Trophoblast cell (in vitro differentiated cells and primary cell): Measurements from ENCODE around the gene CHST5.
A peak's percentile ranks its signal among the peaks of the same experiment; 100 is the strongest.
"Not testable (repeated sequence)": the region's sequence is repeated elsewhere in the genome, so short reads cannot be mapped to it uniquely, and the experiment has no call there.

Experiments used
- DNase-seq, 2 donors: peaks; one replicate each; pipeline ENCODE4 v3.0.0-alpha.2; 2016
- H2AFZ ChIP-seq: 2 replicates; pipeline ENCODE4 v1.6.1; 2013; ENCODE audit warnings: low read length, moderate library complexity, mild to moderate bottlenecking; ENCODE audit not compliant: insufficient read depth, poor library complexity
- H2AK5ac ChIP-seq: 2 replicates; pipeline ENCODE4 v1.6.1; 2013; ENCODE audit warnings: mild to moderate bottlenecking, low read length
- H2BK120ac ChIP-seq: 2 replicates; pipeline ENCODE4 v1.6.1; 2013; ENCODE audit warnings: low read length, mild to moderate bottlenecking, moderate library complexity; ENCODE audit not compliant: insufficient read depth, poor library complexity
- H2BK12ac ChIP-seq: 2 replicates; pipeline ENCODE4 v1.6.1; 2013; ENCODE audit warnings: mild to moderate bottlenecking, low read length, moderate library complexity
- H2BK5ac ChIP-seq: 2 replicates; pipeline ENCODE4 v1.6.1; 2013; ENCODE audit warnings: low read length, low read depth, moderate library complexity, mild to moderate bottlenecking; ENCODE audit not compliant: poor library complexity
- H3K14ac ChIP-seq: 2 replicates; pipeline ENCODE4 v1.6.1; 2013; ENCODE audit warnings: mild to moderate bottlenecking, low read length
- H3K18ac ChIP-seq: 2 replicates; pipeline ENCODE4 v1.6.1; 2013; ENCODE audit warnings: mild to moderate bottlenecking, low read length
- H3K23ac ChIP-seq: 2 replicates; pipeline ENCODE4 v1.6.1; 2013; ENCODE audit warnings: low read length
- H3K27ac ChIP-seq: 2 replicates; pipeline ENCODE4 v1.5.1; 2013; ENCODE audit warnings: low read depth, mild to moderate bottlenecking, inconsistent platforms, low read length, moderate library complexity
- H3K27me3 ChIP-seq: 2 replicates; pipeline ENCODE4 v1.6.1; 2013; ENCODE audit warnings: inconsistent platforms, mild to moderate bottlenecking, low read length, moderate library complexity; ENCODE audit not compliant: insufficient read depth
- H3K36me3 ChIP-seq, 2 experiments: 1 replicate in 1 of 2; 2 replicates in 1 of 2; pipeline ENCODE4 v1.6.1; 2013; ENCODE audit warnings: low read length in 2 of 2, mild to moderate bottlenecking in 2 of 2, moderate library complexity in 1 of 2; ENCODE audit not compliant: insufficient read depth in 2 of 2, control insufficient read depth in 1 of 2
- H3K4ac ChIP-seq: 2 replicates; pipeline ENCODE4 v1.6.1; 2013; ENCODE audit warnings: low read depth, mild to moderate bottlenecking, low read length, moderate library complexity
- H3K4me1 ChIP-seq, 2 experiments: 1 replicate in 1 of 2; 2 replicates in 1 of 2; pipeline ENCODE4 v1.6.1; 2013; ENCODE audit warnings: low read length in 2 of 2, mild to moderate bottlenecking in 2 of 2, moderate library complexity in 1 of 2; ENCODE audit not compliant: insufficient read depth in 2 of 2, control insufficient read depth in 1 of 2
- H3K4me2 ChIP-seq: 2 replicates; pipeline ENCODE4 v1.6.1; 2013; ENCODE audit warnings: inconsistent platforms, mild to moderate bottlenecking, low read length, moderate library complexity
- H3K4me3 ChIP-seq: 2 replicates; pipeline ENCODE4 v1.5.1; 2013; ENCODE audit warnings: mild to moderate bottlenecking, low read depth, low read length, inconsistent platforms
- H3K79me1 ChIP-seq: one replicate; pipeline ENCODE4 v1.6.1; 2013; ENCODE audit warnings: low read length
- H3K79me2 ChIP-seq: 2 replicates; pipeline ENCODE4 v1.6.1; 2013; ENCODE audit warnings: low read length, mild to moderate bottlenecking; ENCODE audit not compliant: control insufficient read depth, insufficient read depth, poor library complexity
- H3K9ac ChIP-seq: 2 replicates; pipeline ENCODE4 v1.6.1; 2013; ENCODE audit warnings: mild to moderate bottlenecking, low read length
- H3K9me3 ChIP-seq: 2 replicates; pipeline ENCODE4 v1.6.1; 2013; ENCODE audit warnings: low read depth, mild to moderate bottlenecking, control low read depth, inconsistent platforms, low read length; ENCODE audit not compliant: insufficient read depth
- H4K12ac ChIP-seq: 2 replicates; pipeline ENCODE4 v1.6.1; 2013; ENCODE audit warnings: low read depth, mild to moderate bottlenecking, low read length, moderate library complexity
- H4K8ac ChIP-seq: 2 replicates; pipeline ENCODE4 v1.6.1; 2013; ENCODE audit warnings: low read depth, mild to moderate bottlenecking, low read length, moderate library complexity
- H4K91ac ChIP-seq: one replicate; pipeline ENCODE4 v1.6.1; 2013; ENCODE audit warnings: low read depth, mild to moderate bottlenecking, low read length, moderate library complexity
- WGBS: extraction: QIAGEN DNeasy Blood & Tissue Kit; methylation state at CpG from one replicate; pipeline ENCODE4 v1.1.7; 2013; ENCODE audit warnings: missing lambda C conversion rate; ENCODE audit not compliant: insufficient read length, insufficient coverage; ENCODE audit errors: extremely low coverage; 5-methylcytosine and 5-hydroxymethylcytosine counted together

CHST5 gene

GRCh38 chr16:75550211-75550662, 14.3 kb upstream of the CHST5 start:
- Histone ChIP-seq H3K14ac (no peak overlapping the region), H3K79me2 (no peaks in the 10 kb centered on the region), H3K18ac (no peak overlapping the region), H3K4me3 (no peak overlapping the region), H2AK5ac (no peak overlapping the region), H3K36me3 (no peaks in the 10 kb centered on the region), H2BK12ac (no peak overlapping the region), H3K23ac (no peak overlapping the region), H3K27ac (no peak overlapping the region), H4K12ac (no peak overlapping the region), H3K4ac (no peak overlapping the region), H3K9ac (no peak overlapping the region), H3K4me1 (no peaks in the 10 kb centered on the region), H3K27me3 (no peaks in the 10 kb centered on the region), H3K9me3 (no peaks in the 10 kb centered on the region), H2AFZ (no peak overlapping the region), H4K8ac (no peak overlapping the region), H2BK120ac (no peak overlapping the region), H2BK5ac (no peak overlapping the region), H3K79me1 (no peaks in the 10 kb centered on the region), H3K4me2 (no peak overlapping the region), H4K91ac (no peak overlapping the region)
- DNase-seq = peak; percentile 73 to 74
- WGBS = no CpG with 5 or more reads among the region's 7 CpGs

- H3K9me3 ChIP-seq, H2BK5ac ChIP-seq, H3K4me3 ChIP-seq, H3K27ac ChIP-seq, H3K9ac ChIP-seq, H3K79me1 ChIP-seq, H3K79me2 ChIP-seq, H3K4me1 ChIP-seq, H4K12ac ChIP-seq, H4K91ac ChIP-seq, H2AK5ac ChIP-seq, H3K36me3 ChIP-seq, H2BK12ac ChIP-seq, H2BK120ac ChIP-seq, H3K4me2 ChIP-seq, H3K23ac ChIP-seq, DNase-seq, H3K14ac ChIP-seq, H3K18ac ChIP-seq, H4K8ac ChIP-seq, H2AFZ ChIP-seq, H3K4ac ChIP-seq, H3K27me3 ChIP-seq: not testable (repeated sequence)
- no CpG with 5 or more reads among the region's 9 CpGs for WGBS
Observed at GRCh38 chr16:75548456-75548855, 12.5 kb upstream of the CHST5 start.

GRCh38 chr16:75546293-75546692, 10.4 kb upstream of the CHST5 start:
- Histone ChIP-seq H2AK5ac (no peak overlapping the region), H2BK120ac (no peak overlapping the region), H3K23ac (no peak overlapping the region), H3K18ac (no peak overlapping the region), H3K27ac (no peak overlapping the region), H3K79me1 (no peaks in the 10 kb centered on the region), H4K12ac (no peak overlapping the region), H2BK5ac (no peak overlapping the region), H3K4ac (no peak overlapping the region), H3K79me2 (no peaks in the 10 kb centered on the region), H4K8ac (no peak overlapping the region), H3K9ac (no peak overlapping the region), H3K14ac (no peak overlapping the region), H4K91ac (no peak overlapping the region), H3K36me3 (no peaks in the 10 kb centered on the region), H3K4me2 (no peak overlapping the region), H3K27me3 (no peaks in the 10 kb centered on the region), H2AFZ (no peak overlapping the region), H2BK12ac (no peak overlapping the region), H3K4me1 (no peaks in the 10 kb centered on the region), H3K4me3 (no peak overlapping the region), H3K9me3 (no peaks in the 10 kb centered on the region)
- DNase-seq = no peak
- no CpG with 5 or more reads among the region's 7 CpGs for WGBS

- not testable (repeated sequence) for H4K12ac ChIP-seq, H2AFZ ChIP-seq, H3K79me1 ChIP-seq, H4K8ac ChIP-seq, H3K27ac ChIP-seq, H3K27me3 ChIP-seq, DNase-seq, H3K23ac ChIP-seq, H2BK12ac ChIP-seq, H3K4me1 ChIP-seq, H3K4me2 ChIP-seq, H3K4ac ChIP-seq, H2AK5ac ChIP-seq, H2BK120ac ChIP-seq, H2BK5ac ChIP-seq, H4K91ac ChIP-seq, H3K9me3 ChIP-seq, H3K4me3 ChIP-seq, H3K36me3 ChIP-seq, H3K9ac ChIP-seq, H3K79me2 ChIP-seq, H3K14ac ChIP-seq, H3K18ac ChIP-seq
- WGBS = no CpG with 5 or more reads among the region's 1 CpG
Observed at GRCh38 chr16:75545879-75546278, 10.0 kb upstream of the CHST5 start.
